Measurements from ENCODE around the gene ANGPTL5.

GRCh38 chr11:101916422-101916821, at the start of gene ANGPTL5:
- TF ChIP-seq CTCF (IDR thresholded peaks at IDR 0.05) (no peak), POLR2A (IDR thresholded peaks at IDR 0.05) (no peak)

Measured in testis (tissue), 2 donors.